Activated CD4-positive, alpha-beta T cell treated with anti-CD3 and anti-CD28 coated beads, Interleukin-2, amount 50 U/mL, for 4 hours (primary cell): ENCODE data around the gene HIP1R.
A peak's percentile ranks its signal among the peaks of the same experiment; 100 is the strongest.

Experiments
- DNase-seq, 2 experiments: peaks; one replicate each; pipeline ENCODE4 v3.0.0-alpha.2; 2020

HIP1R gene

GRCh38 chr12:122860854-122861586 lies 25.8 kb downstream of the HIP1R start:
- no peak for DNase-seq

GRCh38 chr12:122861587-122861970 lies 26.3 kb downstream of the HIP1R start:
- DNase-seq = no peak

- DNase-seq = no peak
Measured at GRCh38 chr12:122862110-122862634, 26.9 kb downstream of the HIP1R start.

GRCh38 chr12:122862872-122863701 lies 27.8 kb downstream of the HIP1R start:
- no peak for DNase-seq

DNA sequence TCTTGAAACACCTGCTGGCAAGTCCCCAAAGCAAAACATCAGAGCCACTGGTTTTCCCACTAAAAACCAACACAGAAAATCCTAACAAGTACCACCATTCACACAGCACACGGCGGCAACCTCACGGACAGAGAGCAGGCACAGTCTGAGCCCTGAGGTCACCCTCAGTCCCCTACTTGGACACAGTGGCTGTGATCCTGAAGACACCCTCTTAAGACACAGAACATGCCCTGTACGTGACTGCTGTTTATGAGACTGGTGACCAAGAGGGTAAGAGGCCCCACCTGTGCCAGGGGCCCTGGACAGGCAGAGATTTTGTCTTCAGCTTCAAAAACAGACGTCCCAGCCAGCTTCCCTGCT lies 29.6 kb downstream of the HIP1R start:
- DNase-seq = no peak

DNA sequence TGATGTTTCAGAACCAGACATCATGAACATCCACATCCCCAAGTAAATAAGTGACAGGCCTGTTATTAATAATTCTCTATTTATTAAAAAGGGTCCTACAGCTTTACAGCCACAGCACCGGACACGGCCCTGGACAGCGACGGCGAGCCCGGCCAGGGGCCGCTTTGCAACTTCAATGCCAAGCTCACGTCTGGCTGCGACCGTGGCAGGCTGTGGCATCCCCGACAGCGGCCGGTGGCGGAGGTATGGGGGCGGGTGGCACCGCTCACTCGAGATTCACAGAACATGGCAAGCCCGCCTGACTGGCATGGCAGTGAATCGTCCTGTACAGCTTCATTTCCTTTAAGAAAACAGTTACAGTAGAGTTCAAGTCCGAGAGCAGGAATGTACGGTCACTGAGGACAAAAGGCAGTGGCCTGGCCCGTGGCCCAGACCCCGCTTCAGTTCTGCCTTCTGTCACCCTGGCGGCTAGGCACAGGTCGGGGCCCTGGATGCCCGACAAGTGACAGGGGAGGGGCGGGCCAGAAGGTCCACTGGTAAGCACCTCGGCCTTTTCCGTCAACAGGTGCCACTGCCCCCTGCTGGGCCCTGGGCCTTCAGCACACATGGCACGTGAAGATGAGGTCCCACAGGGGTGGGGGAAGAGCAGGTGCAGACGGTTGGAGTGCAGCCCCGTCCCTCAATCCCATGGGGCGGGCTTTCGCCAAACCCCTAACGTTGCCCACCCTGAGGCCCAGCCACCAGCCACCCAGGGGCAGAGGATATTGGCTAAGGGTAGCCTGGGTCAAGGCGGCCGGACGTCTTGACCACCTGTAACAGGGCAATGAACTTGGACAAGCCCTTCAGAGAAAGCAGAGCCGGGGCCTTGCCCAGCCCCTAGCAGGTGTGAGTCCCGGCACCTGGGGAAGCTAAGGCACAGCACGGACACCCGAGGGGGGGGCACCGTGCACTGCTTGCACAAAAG lies 30.3 kb downstream of the HIP1R start:
- no peak for DNase-seq

- no peak for DNase-seq
Measured at GRCh38 chr12:122866379-122866778, 31.1 kb downstream of the HIP1R start.

GRCh38 chr12:122866950-122867607 lies 31.8 kb downstream of the HIP1R start:
- no peak for DNase-seq

- DNase-seq = no peak
Measured at GRCh38 chr12:122867691-122868461, 32.6 kb downstream of the HIP1R start.

DNA sequence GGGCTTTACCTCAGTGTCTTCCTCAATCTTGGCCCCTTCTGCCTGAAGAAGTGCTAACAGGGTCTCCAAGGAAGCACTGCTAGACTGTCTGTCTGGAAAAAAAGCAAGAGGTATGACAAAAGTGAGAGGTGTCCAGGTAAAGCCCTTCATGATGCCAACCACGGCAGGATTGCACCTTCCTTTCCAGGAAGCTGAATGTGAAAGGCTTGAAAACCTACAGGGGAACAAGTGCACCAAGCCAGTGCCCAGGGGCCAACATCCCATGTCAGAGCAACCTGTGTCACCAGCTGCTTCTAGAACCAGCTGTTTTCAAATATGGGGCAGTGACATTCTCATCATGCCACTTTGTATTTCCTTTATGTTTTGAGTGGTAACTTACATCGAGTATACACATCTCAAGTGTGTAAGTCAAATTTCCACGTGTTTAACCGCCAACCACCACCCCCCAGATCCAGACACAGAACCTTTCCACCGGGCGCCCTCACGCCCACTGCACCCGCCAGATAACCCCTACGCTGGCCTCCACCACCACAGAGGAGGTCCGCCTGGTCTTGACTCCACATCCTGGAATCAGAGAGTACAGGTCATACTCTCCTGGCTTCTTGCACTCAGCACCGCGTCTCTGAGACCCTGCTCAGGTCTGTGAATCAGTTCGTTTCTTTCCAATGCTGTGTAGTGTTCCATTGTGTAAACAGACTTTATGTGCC lies 33.4 kb downstream of the HIP1R start:
- no peak for DNase-seq

- DNase-seq = no peak
Measured at GRCh38 chr12:122869207-122869973, 34.1 kb downstream of the HIP1R start.

DNA sequence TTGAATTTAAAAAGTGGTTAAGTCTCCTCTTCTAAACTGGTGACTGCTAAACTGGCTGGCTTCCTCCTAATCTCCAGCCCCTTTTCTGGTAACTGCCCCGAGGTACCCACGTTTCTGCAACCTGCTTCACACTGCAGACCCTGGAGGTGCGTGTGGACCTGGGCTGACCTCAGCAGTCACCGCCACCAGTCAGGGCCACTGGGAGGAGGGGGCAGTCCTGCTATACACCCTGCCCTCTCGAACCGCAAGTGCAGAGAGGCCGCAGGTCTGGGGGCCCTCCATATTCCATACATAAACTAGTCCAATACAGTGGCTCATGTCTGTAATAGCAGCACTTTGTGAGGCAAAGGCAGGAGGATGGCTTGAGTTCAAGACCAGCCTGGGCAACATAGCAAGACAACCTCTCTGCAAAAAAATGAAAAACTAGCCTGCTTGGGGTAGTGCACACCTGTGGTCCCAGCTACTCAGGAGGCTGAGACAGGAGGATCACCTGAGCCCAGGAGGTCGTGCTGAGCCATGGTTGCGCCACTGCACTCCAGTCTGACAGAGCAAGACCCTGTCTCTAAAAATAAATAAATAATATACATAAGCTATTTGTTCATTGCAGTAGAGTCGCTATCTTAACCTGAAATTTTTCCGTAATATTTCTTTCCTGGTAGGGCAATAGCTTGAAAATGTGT lies 35.0 kb downstream of the HIP1R start:
- no peak for DNase-seq

- no peak for DNase-seq
Measured at GRCh38 chr12:122870867-122871664, 35.8 kb downstream of the HIP1R start.

DNA sequence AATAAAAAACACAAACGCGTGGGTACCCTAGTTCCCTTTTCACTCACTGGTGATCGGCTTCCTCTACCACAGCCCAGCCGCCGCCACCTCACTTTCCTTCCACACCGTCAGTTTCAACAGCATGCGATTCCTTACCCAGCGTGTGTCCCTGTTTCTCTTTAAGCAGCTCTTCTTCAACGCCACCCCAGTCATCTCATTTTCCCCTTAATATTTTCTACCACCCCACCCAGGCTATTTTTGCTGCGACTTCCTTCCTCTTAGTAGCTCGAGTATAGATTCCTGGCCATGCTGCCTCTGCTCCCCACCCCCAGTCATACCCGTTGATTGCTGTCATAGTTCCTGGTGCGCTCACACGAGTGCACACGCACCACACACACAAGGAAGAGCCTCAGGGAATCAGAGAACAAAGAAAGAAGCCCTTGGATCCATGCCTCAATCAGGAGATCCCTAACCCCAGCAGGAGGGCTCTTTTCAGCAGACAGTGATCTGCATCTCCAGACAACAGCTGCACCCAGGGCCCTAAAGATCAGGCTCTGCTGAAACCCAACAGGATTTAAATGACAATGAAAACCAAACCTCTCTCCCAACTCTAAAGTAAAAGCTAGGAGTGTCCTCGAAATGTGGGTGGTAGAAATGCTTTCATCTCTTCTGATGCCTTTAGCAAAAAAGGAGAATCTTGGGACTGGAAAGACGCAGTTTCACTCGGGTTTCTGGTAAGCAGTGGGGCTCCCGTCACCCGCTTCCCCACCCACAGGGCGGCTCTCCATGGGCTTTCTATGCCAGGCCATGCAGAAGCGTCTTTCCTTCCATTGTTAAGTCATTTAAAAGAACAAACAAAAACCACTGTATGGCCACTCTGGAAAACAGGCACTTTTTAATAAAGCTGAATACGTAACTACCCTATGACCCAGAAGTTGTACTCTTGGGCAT lies 36.9 kb downstream of the HIP1R start:
- DNase-seq = peak; percentile 31 to 32

DNA sequence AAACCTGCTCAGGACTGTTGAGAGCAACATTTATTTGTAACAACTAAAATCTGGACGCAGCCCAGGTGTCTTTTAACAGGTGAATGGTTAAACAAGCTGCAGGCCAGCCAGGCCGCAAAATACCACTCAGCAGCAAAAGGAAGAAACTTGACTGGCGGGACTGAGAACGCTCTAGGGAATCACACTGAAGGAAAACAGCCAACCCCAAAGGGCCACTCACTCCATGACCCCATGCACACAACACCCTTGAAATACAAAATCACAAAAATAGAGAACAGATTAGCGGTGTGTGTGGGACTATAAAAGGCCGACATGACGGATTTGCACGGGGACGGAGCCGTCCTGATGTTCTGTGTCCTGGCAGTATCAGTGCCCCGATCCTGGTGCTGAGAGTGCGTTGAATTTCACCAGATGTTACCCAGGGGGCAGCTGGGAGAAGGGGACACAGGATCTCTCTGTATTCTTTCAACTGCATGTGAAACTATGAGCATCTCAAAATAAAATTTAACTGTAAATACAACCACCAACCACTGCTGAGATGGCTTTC lies 37.6 kb downstream of the HIP1R start:
- DNase-seq = no peak

GRCh38 chr12:122873540-122873939 lies 38.3 kb downstream of the HIP1R start:
- no peak for DNase-seq

DNA sequence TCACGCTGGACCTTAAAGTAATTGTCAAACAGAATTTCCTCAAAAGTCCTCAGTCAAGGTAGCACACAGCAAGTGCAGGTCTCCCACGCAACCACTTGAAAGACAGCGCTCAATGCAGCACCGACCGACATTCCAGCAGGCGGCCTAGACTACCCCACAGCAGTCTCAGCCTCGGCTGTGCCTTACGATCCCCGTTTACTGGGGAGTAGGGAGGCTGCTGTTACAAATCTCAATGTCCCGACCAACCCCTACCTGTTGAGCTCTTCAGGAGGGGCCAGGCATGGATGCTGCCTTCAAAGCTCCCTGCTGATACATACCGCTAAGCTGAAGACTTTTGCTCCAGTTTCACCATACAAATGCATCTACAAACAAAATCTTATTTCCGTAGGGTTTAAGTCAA lies 38.8 kb downstream of the HIP1R start:
- DNase-seq = peak; percentile 49 to 51
